K562 (cell line): Measurements from ENCODE around the gene C1R.

ENCODE experiments used
- ATF3 ChIP-seq, 2 experiments: fragments of 450-650 bp in 1 of 2; sonication (generic) in 1 of 2; formaldehyde crosslinking in 1 of 2; IDR thresholded peaks in 1 of 2; conservative IDR thresholded peaks in 1 of 2; 2 replicates each; pipeline versions ENCODE4 v1.6.1 to v1.8.1; 2016 to 2023; ENCODE audit warnings: mild to moderate bottlenecking in 2 of 2, moderate library complexity in 2 of 2, inconsistent platforms in 1 of 2, missing genetic modification reagents in 1 of 2
- BRD9 ChIP-seq: fragments of 450-650 bp; IDR thresholded peaks from 2 replicates; pipeline ENCODE4 v1.6.1; 2018; ENCODE audit warnings: low read depth; ENCODE audit not compliant: partially characterized antibody
- CTCF ChIP-seq, 3 experiments: IDR thresholded peaks in 2 of 3; conservative IDR thresholded peaks in 1 of 3; 2 replicates each; pipeline ENCODE4 v1.5.1; 2011 to 2012; ENCODE audit warnings: low read length in 3 of 3, mild to moderate bottlenecking in 3 of 3, control low read depth in 2 of 3, improper control_type of control experiment in 1 of 3, inconsistent platforms in 1 of 3, low read depth in 1 of 3, mixed read lengths in 1 of 3, moderate library complexity in 1 of 3; ENCODE audit not compliant: insufficient read depth in 2 of 3
- ELK3 ChIP-seq: fragments of 450-650 bp; formaldehyde crosslinking; IDR thresholded peaks from 2 replicates; pipeline ENCODE4 v1.4.0; 2020; ENCODE audit warnings: mild to moderate bottlenecking
- HDAC6 ChIP-seq: IDR thresholded peaks from 2 replicates; pipeline ENCODE4 v1.6.1; 2012; ENCODE audit warnings: low read depth, mild to moderate bottlenecking, control low read depth, inconsistent platforms, low read length, moderate library complexity
- HLTF ChIP-seq: fragments of 450-650 bp; IDR thresholded peaks from 2 replicates; pipeline ENCODE4 v1.6.1; 2016
- JUN ChIP-seq, 2 experiments: sonication (generic) in 1 of 2; formaldehyde crosslinking in 1 of 2; IDR thresholded peaks; 2 replicates each; pipeline versions ENCODE4 v1.6.1 to v1.8.0; 2012 to 2022; ENCODE audit warnings: borderline replicate concordance in 2 of 2, mild to moderate bottlenecking in 2 of 2, improper control_type of control experiment in 1 of 2, low read depth in 1 of 2, low read length in 1 of 2, missing genetic modification reagents in 1 of 2
- POLR2AphosphoS5 ChIP-seq: IDR thresholded peaks from 2 replicates; pipeline ENCODE4 v1.6.1; 2011; ENCODE audit warnings: mild to moderate bottlenecking, low read depth, low read length, moderate library complexity; ENCODE audit not compliant: control insufficient read depth, insufficient read depth
- PREB ChIP-seq: sonication (generic); formaldehyde crosslinking; IDR thresholded peaks from 2 replicates; pipeline ENCODE4 v1.8.1; 2023; ENCODE audit warnings: mild to moderate bottlenecking, missing genetic modification reagents
- SPI1 ChIP-seq: IDR thresholded peaks from 2 replicates; pipeline ENCODE4 v1.6.1; 2011; ENCODE audit warnings: low read depth, low read length, control low read depth, borderline replicate concordance
- ZKSCAN8 ChIP-seq: fragments of 200-800 bp; sonication (Bioruptor generic); IDR thresholded peaks from 2 replicates; pipeline ENCODE4 v1.6.1; 2016; ENCODE audit warnings: missing genetic modification characterization, missing compliant biosample characterization
- ZNF318 ChIP-seq, 2 experiments: fragments of 450-650 bp; IDR thresholded peaks; 2 replicates each; pipeline ENCODE4 v1.6.1; 2016; ENCODE audit warnings: mild to moderate bottlenecking in 2 of 2, borderline replicate concordance in 1 of 2, low read depth in 1 of 2, moderate library complexity in 1 of 2

- TF ChIP-seq BRD9 (no peak), SPI1 (no peak), CTCF (IDR thresholded peaks at IDR 0.05 in 2 of 3, conservative IDR thresholded peaks at IDR 0.05 in 1 of 3; ENCODE audit: insufficient read depth in 2 of 3, low read depth in 1 of 3, low read length in 3 of 3) (no peak), JUN (IDR thresholded peaks at IDR 0.05; ENCODE audit: borderline replicate concordance, low read depth, low read length) (no peak), JUN (CRISPR knock-in tag; IDR thresholded peaks at IDR 0.05; ENCODE audit: borderline replicate concordance) (no peak), PREB (CRISPR knock-in tag) (no peak), HLTF (no peak), ATF3 (IDR thresholded peaks at IDR 0.05) (no peak), ATF3 (CRISPR knock-in tag; conservative IDR thresholded peaks at IDR 0.05) (no peak), ZNF318 (IDR thresholded peaks at IDR 0.05; ENCODE audit: borderline replicate concordance in 1 of 2, low read depth in 1 of 2) (no peak), POLR2AphosphoS5 (no peak), ELK3 (no peak), ZKSCAN8 (CRISPR knock-in tag) (no peak), HDAC6 (no peak)
Observed at GRCh38 chr12:7129287-7129871, 37.1 kb upstream of the C1R start.
